Measurements from ENCODE around the gene NXPH3.

Gene NXPH3

DNA sequence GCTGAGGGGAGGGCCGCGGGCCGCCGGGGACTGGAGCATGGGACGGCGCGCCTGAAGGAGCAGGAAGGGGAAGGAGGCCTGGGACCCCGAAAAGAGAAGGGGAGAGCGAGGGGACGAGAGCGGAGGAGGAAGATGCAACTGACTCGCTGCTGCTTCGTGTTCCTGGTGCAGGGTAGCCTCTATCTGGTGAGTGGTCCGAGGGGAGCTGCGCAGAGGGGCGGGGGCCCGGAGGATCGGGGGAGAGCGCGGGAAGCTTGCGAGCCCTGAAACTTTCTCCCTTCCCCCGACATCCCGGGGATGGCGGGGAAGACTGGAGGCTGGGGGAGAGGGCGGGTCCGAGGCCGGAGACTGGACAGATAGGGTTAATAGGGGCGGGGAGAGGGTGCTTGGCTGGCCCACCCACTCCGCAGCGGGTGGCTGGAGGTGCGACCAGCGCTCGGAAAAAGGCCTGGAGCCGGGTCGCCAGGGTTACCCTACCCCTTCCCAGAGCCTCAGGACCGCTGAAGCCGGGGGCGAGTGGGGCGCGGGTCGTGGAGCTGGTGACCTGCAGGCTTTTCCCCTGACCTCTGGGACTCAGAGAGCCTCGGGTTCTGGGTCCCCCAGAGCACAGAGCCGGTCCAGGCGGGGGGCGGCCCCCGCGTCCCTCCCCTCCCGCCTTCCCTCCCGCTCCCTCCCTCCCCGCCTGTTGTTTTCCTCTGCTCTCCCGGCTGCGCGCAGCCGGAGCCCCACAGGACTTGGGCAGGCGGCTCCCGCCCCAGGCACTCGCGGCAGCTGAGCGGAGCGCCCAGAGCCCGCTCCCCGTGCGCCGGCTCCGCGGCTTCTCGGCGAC, 631 bp downstream of the NXPH3 start:
- no peak for DNase-seq

GRCh38 chr17:49576917-49577649, 1.4 kb downstream of the NXPH3 start:
- no peak for DNase-seq

DNA sequence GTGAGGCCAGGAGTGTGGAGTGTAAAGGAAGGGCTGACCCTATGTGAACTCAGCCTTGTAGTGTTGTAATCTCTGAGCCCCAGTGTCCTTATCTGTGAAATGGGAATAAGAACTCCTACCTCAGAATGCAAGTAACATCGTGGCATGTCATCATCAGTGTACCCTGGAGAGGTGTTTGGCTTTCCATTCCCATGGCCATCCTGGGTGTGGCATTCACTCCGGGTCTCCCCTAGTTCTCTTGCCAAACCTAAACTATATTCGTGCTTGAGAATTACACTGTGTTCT, 1.9 kb downstream of the NXPH3 start:
- DNase-seq = no peak

DNA sequence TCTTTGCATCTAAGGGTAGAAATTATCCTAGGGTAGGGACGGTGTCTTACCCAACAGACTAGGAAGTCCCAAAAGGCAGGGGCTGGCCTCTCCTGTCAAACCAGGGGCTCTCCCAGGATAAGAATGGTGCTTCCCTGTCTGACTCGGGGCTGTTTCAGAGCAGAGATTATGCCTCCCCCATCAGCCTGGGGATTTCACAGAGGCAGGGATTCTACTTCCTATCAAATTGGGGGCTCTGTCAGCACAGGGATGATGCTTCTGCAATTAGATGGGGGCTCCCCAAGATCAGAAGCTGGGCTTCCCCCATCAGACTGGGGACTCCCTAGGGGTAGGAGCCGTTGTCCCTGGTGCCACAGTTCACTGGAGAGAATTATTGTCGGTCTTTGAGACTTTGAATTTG, 2.3 kb downstream of the NXPH3 start:
- no peak for DNase-seq

GRCh38 chr17:49578414-49578813, 2.7 kb downstream of the NXPH3 start:
- no peak for DNase-seq

DNA sequence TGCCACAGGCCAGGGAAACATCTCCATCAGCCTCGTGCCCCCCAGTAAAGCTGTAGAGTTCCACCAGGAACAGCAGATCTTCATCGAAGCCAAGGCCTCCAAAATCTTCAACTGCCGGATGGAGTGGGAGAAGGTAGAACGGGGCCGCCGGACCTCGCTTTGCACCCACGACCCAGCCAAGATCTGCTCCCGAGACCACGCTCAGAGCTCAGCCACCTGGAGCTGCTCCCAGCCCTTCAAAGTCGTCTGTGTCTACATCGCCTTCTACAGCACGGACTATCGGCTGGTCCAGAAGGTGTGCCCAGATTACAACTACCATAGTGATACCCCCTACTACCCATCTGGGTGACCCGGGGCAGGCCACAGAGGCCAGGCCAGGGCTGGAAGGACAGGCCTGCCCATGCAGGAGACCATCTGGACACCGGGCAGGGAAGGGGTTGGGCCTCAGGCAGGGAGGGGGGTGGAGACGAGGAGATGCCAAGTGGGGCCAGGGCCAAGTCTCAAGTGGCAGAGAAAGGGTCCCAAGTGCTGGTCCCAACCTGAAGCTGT, 3.4 kb downstream of the NXPH3 start:
- DNase-seq = no peak

DNA sequence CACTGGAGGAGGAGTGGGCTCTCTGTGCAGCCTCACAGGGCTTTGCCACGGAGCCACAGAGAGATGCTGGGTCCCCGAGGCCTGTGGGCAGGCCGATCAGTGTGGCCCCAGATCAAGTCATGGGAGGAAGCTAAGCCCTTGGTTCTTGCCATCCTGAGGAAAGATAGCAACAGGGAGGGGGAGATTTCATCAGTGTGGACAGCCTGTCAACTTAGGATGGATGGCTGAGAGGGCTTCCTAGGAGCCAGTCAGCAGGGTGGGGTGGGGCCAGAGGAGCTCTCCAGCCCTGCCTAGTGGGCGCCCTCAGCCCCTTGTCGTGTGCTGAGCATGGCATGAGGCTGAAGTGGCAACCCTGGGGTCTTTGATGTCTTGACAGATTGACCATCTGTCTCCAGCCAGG, 3.9 kb downstream of the NXPH3 start:
- no peak for DNase-seq

DNA sequence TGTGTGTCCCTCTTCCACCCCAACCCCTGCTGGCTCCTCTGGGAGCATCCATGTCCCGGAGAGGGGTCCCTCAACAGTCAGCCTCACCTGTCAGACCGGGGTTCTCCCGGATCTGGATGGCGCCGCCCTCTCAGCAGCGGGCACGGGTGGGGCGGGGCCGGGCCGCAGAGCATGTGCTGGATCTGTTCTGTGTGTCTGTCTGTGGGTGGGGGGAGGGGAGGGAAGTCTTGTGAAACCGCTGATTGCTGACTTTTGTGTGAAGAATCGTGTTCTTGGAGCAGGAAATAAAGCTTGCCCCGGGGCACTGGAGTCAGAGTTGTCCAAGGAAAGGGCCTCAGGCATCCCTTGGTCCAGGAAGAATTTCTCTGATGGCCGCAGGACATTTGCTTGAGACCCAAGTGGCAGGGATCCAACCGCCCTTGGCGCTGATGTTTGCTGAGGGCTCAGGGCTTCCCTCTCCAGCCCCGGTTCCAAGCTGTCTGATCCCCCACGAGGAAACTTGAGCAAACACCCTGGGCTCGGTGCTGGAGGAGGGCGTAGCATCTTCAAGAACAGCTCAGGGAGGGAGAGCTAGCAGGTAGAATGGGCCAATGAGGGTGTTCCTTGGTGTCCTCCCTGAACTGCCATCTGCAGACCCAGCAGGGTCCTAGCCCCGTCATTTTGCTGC, 4.5 kb downstream of the NXPH3 start:
- no peak for DNase-seq

DNA sequence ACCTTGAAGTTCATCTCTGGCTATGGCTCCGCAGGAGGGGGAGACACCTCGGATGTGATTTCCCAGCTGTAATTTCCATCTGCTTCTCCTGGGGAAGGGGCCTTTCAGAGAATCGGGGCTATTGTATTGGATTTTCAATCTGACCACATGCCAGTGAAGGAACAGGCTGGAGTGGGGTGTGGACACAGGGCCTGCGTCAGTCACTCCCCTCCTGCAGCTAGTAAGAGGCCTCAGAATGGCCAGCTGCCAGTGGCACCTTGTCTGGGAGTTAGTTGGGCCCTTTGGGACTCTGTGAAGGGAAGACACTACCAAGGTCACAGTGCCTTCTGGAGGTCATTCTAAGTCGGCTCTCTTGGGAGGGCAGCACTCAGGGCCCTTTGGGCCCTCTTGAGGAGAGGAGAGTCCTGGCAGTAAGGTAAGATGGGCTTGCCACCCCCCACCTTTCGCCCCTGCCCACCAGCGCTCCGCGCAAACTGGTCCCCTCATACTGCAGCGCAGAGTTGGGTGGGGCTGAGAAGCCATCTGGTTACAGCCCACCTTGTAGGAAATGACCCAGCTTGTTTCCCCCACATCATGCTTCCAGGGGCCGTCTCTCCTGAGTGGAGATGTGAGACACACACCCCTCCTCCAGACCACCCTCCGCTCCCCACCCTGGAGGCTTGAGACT, 5.4 kb downstream of the NXPH3 start:
- DNase-seq = no peak

GRCh38 chr17:49581648-49581998, 6.0 kb downstream of the NXPH3 start:
- DNase-seq = no peak

DNA sequence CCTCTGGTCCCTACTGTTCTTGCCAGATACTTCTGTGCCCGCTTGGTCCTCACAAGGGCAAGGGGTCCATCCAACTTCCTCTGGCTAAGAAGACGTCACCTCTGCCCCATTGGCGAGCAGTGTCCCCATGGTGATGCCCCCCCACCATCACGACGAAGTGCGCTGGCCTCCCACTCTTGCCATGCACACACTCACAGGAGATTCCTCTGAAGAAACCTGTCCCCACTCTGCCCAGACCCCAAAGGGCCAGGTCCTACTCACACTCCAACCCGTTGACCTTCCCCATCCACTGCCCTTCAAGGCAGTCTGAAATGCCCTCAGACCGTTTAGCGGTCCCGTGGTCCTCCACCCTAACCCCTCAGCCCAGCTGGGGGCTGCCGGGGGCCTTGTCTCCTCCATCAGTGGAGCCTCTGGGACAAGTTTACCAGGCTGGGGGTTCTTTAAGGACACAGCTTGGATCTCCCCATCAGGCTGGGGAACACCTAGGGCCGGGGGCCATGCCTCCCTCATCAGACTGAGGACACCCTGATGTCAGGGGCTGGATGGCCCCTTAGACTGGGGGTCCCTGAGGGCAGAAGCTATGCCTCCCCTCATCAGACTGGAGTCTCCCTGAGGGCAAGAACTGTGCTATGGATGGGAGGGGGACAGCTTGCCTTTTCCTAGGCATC, 6.5 kb downstream of the NXPH3 start:
- no peak for DNase-seq

DNA sequence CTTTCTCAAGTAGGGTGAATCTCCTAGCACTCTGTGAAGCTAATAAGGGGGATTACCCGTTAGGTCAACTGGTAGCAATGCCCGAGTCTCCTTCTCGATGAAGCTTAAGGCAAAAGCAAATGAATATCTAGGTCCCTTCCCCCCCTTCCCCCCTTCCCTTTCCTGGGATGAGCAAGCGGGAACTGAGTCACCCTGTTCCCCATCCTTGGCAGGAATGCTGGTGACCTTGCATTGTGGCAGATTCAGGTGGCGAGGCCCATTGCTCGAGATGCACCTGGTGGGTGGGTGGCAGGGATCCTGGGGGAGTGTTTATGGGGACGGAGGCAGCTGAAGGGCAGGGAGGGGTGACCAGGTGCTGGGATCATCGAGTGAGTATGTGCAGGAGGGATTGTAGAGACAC, 7.1 kb downstream of the NXPH3 start:
- no peak for DNase-seq

GRCh38 chr17:49583226-49583625, 7.6 kb downstream of the NXPH3 start:
- DNase-seq = no peak

- no peak for DNase-seq
These were observed 8.2 kb downstream of the NXPH3 start for GRCh38 chr17:49583889-49584288.

DNA sequence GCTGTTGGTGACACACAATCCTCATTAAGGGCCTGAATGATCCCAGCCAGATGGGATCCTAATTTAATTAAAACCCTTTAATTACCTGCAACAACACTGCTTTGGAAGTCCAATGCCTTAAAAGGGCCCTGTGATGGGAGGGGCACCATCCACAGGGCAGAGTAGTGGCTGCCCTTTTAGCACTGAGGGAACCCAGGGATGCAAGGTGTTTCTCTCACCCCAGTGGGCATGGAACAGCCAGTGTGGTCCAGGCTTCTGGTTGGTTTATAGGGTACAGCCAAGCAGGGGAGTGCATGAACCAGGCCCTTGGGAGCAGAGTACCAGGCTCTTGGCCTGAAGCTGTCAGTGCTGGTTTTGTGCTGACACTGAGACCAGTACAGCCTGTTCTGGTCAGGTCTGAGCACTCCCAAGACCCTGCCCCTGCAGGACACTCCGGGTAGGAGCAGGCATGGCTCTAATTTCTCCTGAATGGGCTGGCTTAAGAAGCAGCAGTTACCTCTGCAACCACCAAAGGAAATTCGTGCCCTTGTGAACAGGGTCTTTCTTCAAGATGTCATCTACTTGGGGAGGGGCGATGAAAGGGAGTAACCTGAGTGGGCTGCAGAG, 9.9 kb downstream of the NXPH3 start:
- DNase-seq = no peak

DNA sequence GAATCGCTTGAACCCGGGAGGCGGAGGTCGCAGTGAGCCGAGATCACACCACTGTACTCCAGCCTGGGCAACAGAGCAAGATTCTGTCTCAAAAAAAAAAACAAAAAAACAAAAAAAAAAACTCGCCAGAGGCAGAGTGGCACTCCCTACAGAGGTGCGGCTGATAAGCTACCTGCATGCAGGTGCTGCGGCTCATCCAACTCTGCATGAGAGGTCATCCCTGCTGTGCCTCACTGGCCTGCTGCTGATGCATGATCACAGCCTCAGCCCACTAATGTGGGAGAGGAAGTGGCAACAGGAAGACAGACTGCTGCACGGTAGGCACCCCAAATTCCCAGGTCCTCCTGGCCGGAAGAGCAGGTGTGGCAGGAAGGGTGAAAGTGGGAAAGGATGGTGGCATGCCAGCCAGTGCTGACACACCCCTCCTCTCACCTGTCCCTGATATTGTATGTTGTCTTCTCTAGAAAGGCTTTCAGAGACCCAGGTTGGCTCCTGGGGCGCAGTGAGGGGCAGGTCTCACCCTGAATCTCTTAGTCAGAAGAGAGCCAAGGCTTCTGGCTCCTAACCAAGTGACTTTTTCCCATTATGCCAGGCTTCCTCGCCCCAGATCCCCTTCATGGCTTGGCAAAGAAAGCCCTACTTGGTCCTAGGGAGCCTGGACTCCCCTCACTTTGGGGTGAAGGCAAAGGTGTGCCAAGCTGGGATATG, 11.8 kb downstream of the NXPH3 start:
- no peak for DNase-seq

GRCh38 chr17:49588312-49588711, 12.6 kb downstream of the NXPH3 start:
- DNase-seq = no peak

- no peak for DNase-seq
These were observed 13.3 kb downstream of the NXPH3 start for GRCh38 chr17:49588726-49589576.

DNA sequence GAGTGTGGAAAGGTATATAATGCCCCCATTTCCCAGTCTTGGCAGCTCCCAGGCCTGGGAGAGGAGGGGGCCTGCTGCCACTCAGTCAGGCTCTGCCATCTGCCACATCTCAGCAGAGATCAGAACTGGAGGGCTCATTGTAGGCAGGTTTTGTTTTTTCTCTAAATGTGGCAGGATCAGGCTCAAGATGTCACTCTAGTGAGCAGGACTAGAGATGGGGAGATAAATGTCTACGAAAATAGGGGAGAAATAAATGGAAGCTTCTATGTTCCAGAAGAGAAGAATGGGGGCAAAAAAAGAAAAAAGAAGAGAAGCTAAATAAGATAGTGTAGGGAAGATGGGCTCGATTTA, 13.9 kb downstream of the NXPH3 start:
- DNase-seq = no peak

DNA sequence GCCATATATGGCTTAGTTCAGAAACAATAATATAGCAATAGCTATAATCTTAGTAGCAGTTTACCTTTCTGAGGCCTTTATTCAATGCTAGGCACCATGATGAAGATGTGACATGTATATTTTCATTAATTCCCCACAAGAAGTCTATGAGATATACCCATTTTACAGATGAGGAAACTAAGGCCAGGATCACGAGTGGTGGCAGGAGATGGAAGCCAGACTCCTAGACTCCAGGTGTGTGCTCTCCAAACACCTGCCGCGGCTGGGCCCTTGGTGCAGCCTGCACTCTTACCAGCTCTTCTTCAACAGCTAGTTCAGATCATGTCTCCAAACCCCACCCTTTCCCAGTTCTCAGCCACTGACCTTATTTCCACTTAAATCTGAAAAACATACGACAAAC, 15.2 kb downstream of the NXPH3 start:
- DNase-seq = no peak

- DNase-seq = no peak
These were observed 16.6 kb downstream of the NXPH3 start for GRCh38 chr17:49592263-49592662.

All from activated naive CD4-positive, alpha-beta T cell (primary cell).